ENCODE measurements around the gene RFX3.

Gene RFX3

DNA sequence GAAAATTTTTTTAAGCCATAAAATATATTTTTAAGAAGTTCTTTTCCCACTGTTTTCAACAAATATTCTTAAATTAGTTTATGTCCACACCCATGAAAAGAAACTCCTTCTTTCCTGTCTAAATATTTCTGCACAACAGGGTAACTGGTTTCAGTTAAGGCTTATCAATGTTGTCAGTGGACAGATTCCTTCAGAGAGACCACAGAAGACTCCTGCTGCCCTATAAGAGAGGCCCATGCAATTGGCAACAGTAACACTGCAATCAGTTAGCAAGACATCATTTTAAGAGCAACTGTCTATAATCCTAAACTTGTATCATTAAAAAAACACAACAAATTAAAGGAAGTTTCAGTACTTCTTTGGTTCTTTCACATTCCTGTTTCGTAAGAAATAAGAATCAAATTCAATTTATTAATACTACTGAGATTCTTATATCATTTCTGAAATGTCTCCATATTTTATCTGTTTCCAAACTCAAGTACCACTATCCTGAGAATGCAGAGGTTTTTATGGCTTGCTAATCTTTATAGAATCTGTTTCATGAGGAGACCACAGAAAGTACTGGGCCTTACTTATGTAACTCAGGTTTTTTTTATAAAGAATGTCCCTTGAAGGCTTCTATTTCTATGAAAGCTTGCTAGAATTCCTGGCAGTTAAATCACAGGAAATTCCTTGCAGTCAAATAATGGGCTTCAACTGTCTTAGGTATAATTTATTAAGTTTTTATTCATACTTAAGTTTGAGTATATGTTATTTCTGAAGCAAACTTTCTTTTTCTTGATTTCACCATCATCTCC is 240.2 kb downstream of the RFX3 start:
- TF ChIP-seq, protein P1, sequence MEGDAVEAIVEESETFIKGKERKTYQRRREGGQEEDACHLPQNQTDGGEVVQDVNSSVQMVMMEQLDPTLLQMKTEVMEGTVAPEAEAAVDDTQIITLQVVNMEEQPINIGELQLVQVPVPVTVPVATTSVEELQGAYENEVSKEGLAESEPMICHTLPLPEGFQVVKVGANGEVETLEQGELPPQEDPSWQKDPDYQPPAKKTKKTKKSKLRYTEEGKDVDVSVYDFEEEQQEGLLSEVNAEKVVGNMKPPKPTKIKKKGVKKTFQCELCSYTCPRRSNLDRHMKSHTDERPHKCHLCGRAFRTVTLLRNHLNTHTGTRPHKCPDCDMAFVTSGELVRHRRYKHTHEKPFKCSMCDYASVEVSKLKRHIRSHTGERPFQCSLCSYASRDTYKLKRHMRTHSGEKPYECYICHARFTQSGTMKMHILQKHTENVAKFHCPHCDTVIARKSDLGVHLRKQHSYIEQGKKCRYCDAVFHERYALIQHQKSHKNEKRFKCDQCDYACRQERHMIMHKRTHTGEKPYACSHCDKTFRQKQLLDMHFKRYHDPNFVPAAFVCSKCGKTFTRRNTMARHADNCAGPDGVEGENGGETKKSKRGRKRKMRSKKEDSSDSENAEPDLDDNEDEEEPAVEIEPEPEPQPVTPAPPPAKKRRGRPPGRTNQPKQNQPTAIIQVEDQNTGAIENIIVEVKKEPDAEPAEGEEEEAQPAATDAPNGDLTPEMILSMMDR (IDR thresholded peaks at IDR 0.05), result no peak
- H3K4me3 ChIP-seq (ENCODE audit: low read depth, low read length), result no peak overlapping the region
- no peak overlapping the region for H3K9ac ChIP-seq
- H3K4me2 ChIP-seq (ENCODE audit: low read length), result no peak overlapping the region
- no peaks in the 10 kb centered on the region for H3K36me3 ChIP-seq (ENCODE audit: control insufficient read depth, insufficient read depth, low read length)
- H3K9me3 ChIP-seq (ENCODE audit: control insufficient read depth, low read length), result no peaks in the 10 kb centered on the region
- H3K27ac ChIP-seq, result no peak overlapping the region
- H3K4me1 ChIP-seq, result no peaks in the 10 kb centered on the region
- no peaks in the 10 kb centered on the region for H3K79me2 ChIP-seq
- H2AFZ ChIP-seq, result no peak overlapping the region
- no peaks in the 10 kb centered on the region for H3K27me3 ChIP-seq (ENCODE audit: control insufficient read depth, insufficient read depth, low read length)

DNA sequence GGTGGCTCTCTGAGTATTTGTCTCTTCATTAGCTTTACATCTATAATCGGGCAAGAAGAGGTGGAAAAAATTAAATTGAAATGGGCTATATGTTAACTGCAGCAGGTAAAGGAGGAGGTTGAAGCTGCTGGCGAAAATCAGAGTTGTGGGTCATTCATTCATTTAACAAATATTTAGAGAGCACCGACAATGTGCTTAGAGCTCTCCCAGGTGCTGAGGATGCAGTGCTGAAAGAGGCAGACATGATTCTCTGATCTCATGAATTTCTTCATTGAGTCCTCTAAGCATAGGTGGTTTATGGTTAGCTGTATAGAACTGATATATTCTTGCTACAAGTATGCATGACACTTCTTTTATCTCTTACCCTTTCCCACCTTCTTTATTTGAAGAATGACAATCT is 243.4 kb downstream of the RFX3 start:
- Histone ChIP-seq H2AFZ (no peak overlapping the region), H3K36me3 (ENCODE audit: control insufficient read depth, insufficient read depth, low read length) (no peaks in the 10 kb centered on the region), H3K79me2 (no peaks in the 10 kb centered on the region), H3K9ac (no peak overlapping the region), H3K9me3 (ENCODE audit: control insufficient read depth, low read length) (no peaks in the 10 kb centered on the region), H3K27me3 (ENCODE audit: control insufficient read depth, insufficient read depth, low read length) (no peaks in the 10 kb centered on the region), H3K4me3 (ENCODE audit: low read depth, low read length) (no peak overlapping the region), H3K27ac (no peak overlapping the region), H3K4me1 (no peaks in the 10 kb centered on the region), H3K4me2 (ENCODE audit: low read length) (no peak overlapping the region)
- TF ChIP-seq, protein P1 (IDR thresholded peaks at IDR 0.05), result no peak

DNA sequence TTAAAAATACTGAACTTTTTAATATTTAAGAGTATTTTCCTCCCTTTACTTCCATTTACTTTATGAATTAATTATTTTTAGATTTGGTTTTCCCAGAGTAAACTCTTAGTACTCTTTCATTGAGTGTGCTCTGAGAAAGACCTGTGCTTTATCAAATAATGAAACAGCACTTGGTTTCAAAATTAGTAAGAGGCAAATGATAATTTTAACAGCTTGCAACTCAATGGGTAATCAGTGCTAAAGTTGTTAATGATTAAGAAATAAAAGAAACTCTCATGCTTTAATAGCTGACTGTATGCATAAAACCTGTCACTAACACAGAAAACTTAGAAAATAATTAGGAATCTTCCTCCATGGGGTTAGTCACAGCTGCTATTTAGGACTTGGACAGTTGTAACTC is 244.4 kb downstream of the RFX3 start:
- Histone ChIP-seq H3K9me3 (ENCODE audit: control insufficient read depth, low read length) (no peaks in the 10 kb centered on the region), H3K27me3 (ENCODE audit: control insufficient read depth, insufficient read depth, low read length) (no peaks in the 10 kb centered on the region), H3K4me1 (no peaks in the 10 kb centered on the region), H3K9ac (no peak overlapping the region), H3K36me3 (ENCODE audit: control insufficient read depth, insufficient read depth, low read length) (no peaks in the 10 kb centered on the region), H3K4me3 (ENCODE audit: low read depth, low read length) (no peak overlapping the region), H3K27ac (no peak overlapping the region), H3K4me2 (ENCODE audit: low read length) (no peak overlapping the region), H3K79me2 (no peaks in the 10 kb centered on the region), H2AFZ (no peak overlapping the region)
- TF ChIP-seq, protein P1 (IDR thresholded peaks at IDR 0.05), result no peak

DNA sequence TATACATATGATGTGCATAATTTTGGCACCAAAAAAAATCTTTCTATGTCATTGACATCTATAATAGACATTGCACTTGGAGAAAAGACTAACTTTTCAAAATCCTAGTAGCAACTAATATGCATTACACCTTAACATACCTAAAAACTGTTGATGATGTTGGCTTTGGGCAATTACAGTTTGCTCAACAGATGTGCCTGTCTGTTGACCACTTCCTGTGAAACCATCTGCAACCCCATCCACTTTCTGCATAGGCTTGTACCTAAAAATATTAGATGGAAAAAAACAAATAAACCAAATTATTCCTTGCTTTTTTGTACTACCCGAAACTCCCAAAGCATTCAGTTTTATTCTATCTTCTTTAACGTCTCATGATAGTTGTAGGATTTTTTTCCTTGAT is 248.6 kb downstream of the RFX3 start:
- H3K27me3 ChIP-seq (ENCODE audit: control insufficient read depth, insufficient read depth, low read length), result no peaks in the 10 kb centered on the region
- H3K9ac ChIP-seq, result no peak overlapping the region
- no peaks in the 10 kb centered on the region for H3K4me1 ChIP-seq
- no peak overlapping the region for H3K4me3 ChIP-seq (ENCODE audit: low read depth, low read length)
- no peaks in the 10 kb centered on the region for H3K9me3 ChIP-seq (ENCODE audit: control insufficient read depth, low read length)
- H3K27ac ChIP-seq, result no peak overlapping the region
- no peaks in the 10 kb centered on the region for H3K79me2 ChIP-seq
- H3K4me2 ChIP-seq (ENCODE audit: low read length), result no peak overlapping the region
- H3K36me3 ChIP-seq (ENCODE audit: control insufficient read depth, insufficient read depth, low read length), result no peaks in the 10 kb centered on the region
- no peak overlapping the region for H2AFZ ChIP-seq
- TF ChIP-seq, protein P1 (IDR thresholded peaks at IDR 0.05), result no peak

DNA sequence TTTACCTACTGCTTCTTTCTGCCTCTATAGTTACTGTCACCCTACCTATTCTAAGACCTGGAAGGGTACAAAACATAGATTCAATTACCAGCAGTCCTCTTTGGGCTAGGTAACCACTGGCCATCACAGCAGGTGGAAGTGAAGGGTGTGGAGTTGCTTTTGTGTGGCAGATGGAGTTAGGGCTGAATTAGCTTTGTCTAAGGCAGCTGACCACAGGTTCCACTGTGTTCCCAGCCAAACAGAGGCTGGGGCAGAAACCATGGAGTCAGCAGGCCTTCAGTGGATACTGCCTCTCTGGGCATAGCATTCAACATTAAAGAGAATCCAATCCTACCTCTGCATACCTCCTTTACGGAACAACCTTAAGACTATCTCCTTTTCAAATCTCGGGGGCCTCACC is 254.2 kb downstream of the RFX3 start:
- Histone ChIP-seq H3K9me3 (ENCODE audit: control insufficient read depth, low read length) (no peaks in the 10 kb centered on the region), H3K9ac (no peak overlapping the region), H3K4me3 (ENCODE audit: low read depth, low read length) (no peak overlapping the region), H3K4me2 (ENCODE audit: low read length) (no peak overlapping the region), H3K36me3 (ENCODE audit: control insufficient read depth, insufficient read depth, low read length) (no peaks in the 10 kb centered on the region), H3K4me1 (no peaks in the 10 kb centered on the region), H3K79me2 (no peaks in the 10 kb centered on the region), H3K27ac (no peak overlapping the region), H2AFZ (no peak overlapping the region), H3K27me3 (ENCODE audit: control insufficient read depth, insufficient read depth, low read length) (no peaks in the 10 kb centered on the region)
- TF ChIP-seq, protein P1 (IDR thresholded peaks at IDR 0.05), result no peak
